HG03469 (cell line): Measurements from ENCODE around the gene RBP3.

ENCODE experiments used
- ATAC-seq: cut with Tn5 transposase; IDR thresholded peaks from one replicate; pipeline ENCODE4 v1.9.1; 2021; ENCODE audit warnings: mild to moderate bottlenecking, moderate library complexity, moderate number of reproducible peaks; ENCODE audit not compliant: unreplicated experiment

Gene RBP3

DNA sequence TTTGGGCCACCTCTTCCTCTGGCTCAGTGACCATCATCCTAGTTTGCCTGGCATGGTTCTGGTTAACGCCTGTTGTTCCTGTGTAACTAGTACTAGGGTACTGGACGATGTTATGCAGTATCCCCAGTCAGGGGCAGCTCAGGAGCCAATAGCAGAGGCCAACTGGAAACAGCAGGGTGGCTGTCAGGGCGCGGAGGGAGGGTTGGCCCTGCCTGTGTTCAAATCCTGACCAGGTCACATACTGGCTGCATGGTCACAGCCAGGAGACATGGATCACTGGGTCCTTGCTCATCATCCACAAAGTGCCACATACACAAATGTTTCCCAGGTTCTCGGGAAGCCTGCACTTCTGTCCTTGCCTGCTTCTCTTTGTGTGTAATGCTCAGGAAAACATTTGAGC lies 12.3 kb upstream of the RBP3 start:
- no peak for ATAC-seq

DNA sequence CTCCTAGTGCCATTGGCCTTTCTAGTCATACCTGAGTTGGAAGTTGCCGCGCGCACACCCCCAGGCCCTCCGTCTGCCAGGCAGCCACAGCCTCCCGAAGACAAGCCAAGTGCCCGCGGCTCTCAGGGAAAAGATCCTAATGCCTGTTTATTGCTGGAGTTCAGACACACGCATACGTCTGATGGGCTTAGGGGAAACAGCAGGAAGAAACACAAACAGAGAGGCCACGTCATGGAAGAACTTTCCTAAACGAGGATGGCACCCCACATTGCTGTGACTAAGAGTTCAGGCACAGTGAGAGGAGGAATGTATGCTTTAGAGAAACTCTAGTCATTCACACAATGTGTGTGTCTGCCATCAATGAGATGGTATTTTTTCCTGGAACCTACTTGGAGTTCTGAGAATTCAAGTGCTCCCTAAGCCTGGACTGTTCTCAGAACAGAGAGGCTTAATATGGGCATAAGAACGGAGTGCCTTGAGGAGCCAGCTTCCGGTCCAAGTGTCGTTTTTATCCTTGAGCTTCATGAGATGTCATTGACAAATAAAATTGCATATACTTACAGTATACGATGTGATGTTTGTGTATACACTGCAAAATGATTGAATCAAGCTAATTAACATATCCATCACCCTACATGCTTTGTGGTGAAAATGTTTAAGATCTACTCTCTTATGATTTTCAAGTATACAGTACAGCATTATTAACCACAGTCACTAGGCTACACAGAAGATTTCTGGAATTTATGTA lies 11.6 kb upstream of the RBP3 start:
- ATAC-seq, result no peak

DNA sequence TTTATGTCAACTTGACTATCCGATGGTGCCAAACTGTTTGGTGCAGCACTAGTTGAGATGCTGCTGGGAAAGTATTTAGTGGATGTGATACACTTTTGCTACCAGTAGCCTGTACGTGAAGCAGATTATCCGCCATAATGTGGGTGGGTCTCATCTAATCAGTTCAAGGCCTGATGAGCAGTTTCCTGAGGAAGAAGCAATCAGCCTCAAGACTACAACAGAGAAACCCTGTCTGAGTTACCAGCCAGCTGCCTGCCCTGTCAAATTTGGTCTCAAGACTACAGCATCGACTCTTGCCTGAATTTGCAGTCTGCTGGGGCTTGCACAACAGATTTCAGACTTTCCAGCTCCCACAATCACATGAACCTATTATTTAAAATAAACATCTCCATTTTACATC lies 10.9 kb upstream of the RBP3 start:
- no peak for ATAC-seq

DNA sequence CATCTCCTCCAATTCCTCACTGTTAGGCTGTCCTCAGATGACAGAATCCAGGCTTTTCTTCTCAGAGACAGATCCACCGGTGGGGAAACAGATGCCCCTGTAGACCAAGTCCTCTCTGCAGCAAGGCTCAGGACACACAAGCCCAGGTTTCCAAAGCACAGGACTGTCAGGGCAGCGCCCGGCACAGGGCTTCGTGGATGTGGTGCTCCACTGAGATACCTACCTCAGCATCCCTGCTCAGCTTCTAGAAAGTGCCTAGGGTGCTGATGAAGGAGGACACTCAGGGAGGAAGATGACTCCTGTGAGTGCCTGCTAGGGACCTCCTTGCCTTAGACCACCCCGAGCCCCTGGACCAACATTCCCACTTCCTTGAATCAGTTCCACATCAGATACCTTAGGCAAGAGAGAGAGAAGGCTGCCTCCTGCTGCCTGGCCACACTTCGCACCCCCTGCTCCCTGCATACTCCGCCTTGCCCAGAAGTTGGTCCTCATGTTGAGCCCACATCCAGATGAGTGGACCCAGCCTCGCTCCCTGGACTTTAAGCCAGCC lies 8.9 kb upstream of the RBP3 start:
- no peak for ATAC-seq

DNA sequence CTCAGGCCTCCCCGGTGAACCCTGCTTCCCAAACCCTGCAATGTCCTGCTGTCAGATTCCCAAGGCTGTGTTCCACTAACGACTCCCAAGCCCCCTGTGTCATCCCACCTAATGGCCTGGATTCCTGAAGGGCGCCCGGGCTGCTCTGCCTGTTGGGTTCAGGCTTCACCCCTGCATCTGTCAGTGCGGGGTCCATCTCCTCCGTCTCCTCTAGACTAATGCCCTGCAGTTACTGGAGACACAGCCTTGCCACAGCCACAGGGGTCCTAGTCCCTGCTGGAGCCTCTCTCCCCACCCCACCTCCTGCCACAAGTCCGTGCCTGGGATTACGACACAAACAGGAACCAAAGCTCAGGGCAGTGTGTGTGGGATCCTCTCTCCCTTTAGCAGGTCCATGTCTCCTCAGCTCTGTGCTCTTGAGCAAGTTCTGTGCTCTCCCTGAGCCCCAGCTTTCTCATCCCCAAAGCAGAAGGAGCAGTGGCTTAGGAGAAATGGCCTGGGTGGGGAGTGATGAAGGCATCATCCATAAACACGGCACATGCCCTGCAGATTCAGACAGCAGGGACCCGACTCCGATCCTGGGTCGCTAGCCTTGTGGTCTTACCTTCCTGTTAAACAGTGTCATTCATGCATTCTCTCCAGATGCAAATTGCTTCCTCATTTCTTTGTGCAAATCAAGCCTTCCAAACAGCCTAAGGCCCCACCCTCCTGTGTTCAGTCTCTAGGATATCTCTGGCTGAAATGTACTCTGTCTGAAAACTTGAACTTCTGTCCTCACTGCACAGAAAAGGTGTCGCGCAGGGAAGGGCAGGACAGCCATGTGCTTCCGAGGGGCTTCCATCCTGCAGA lies 8.2 kb upstream of the RBP3 start:
- no peak for ATAC-seq

DNA sequence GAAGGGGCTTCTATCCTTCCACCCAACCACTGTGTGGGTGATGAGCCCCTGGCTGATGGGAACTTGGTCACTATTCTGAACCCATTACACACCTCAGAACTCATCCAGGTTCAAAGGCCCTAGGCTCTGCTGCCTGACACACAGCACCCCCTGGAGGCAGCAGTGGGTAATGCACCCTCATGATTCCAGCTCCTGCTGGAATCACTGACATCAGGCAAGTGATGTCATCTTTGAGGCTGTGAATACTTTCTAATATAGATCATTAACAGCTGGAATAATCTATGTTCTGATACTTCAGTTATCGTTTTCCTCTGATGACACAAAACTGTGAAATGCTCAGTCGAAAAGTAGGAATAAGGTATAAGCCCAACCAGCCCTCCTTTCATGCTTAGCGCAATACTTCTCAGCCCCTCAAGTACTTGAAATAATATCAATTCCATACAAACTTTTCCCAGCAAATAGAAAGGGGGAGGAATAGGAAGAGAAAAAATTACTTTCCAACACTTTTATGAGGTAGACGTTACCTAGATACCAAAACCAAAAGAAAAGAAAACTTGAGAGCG lies 7.5 kb upstream of the RBP3 start:
- no peak for ATAC-seq

DNA sequence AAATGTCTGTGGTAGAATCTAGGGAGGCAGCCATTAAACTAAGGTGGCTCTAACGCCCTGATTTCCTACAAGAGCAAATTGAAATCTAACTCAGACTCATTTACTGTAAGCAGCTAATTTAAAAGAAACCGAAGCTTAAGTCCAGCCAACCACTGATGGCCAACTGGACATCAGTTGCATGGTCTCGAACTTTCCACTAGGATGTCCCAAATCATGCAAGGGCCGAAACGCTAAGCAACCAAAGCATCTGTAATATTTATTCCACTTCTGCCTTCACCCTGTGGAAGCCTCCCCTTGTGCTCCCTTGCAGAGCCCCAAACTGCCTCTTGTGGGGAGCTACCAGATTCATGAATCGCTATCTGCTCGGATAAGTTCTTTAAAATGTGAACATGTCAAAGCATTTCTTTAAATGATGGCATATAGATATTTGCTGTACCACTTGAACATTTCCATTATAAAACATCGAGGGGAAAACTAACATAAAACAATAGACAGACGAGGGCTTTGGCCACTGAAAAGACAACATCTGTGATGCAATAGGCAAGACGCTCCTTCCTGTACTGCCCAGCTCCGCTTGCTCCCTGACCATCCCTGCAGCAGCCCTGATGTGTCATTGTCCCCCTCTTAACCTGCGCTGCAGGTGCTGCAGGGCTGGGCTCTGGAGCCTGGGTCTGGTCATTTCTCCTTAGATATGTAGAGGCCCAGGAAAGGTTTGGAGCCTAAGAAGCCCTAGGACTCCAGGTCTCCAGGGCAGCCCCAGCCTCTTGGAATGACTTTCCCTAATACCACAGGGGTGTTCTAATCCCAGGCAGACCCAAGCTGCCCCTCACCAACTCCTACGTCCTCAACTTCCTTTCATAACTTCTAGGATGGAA lies 2.9 kb upstream of the RBP3 start:
- ATAC-seq, result no peak

DNA sequence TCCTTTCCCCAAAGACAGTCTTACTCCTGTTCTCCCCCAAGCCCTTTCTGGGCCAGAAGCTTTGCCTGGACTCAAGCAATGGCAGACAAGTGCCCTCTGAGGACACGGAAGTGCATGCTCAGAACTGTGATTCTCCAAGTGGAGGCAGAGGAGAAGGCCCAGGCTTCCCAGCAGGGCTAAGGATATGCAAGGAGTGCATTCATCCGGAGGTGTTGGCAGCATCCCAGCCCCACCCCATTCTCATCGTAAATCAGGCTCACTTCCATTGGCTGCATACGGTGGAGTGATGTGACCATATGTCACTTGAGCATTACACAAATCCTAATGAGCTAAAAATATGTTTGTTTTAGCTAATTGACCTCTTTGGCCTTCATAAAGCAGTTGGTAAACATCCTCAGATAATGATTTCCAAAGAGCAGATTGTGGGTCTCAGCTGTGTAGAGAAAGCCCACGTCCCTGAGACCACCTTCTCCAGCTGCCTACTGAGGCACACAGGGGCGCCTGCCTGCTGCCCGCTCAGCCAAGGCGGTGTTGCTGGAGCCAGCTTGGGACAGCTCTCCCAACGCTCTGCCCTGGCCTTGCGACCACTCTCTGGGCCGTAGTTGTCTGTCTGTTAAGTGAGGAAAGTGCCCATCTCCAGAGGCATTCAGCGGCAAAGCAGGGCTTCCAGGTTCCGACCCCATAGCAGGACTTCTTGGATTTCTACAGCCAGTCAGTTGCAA lies 1.4 kb upstream of the RBP3 start:
- ATAC-seq, result no peak

DNA sequence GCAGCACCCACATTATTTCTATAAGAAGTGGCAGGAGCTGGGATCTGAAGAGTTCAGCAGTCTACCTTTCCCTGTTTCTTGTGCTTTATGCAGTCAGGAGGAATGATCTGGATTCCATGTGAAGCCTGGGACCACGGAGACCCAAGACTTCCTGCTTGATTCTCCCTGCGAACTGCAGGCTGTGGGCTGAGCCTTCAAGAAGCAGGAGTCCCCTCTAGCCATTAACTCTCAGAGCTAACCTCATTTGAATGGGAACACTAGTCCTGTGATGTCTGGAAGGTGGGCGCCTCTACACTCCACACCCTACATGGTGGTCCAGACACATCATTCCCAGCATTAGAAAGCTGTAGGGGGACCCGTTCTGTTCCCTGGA lies 874 bp upstream of the RBP3 start:
- ATAC-seq, result no peak

DNA sequence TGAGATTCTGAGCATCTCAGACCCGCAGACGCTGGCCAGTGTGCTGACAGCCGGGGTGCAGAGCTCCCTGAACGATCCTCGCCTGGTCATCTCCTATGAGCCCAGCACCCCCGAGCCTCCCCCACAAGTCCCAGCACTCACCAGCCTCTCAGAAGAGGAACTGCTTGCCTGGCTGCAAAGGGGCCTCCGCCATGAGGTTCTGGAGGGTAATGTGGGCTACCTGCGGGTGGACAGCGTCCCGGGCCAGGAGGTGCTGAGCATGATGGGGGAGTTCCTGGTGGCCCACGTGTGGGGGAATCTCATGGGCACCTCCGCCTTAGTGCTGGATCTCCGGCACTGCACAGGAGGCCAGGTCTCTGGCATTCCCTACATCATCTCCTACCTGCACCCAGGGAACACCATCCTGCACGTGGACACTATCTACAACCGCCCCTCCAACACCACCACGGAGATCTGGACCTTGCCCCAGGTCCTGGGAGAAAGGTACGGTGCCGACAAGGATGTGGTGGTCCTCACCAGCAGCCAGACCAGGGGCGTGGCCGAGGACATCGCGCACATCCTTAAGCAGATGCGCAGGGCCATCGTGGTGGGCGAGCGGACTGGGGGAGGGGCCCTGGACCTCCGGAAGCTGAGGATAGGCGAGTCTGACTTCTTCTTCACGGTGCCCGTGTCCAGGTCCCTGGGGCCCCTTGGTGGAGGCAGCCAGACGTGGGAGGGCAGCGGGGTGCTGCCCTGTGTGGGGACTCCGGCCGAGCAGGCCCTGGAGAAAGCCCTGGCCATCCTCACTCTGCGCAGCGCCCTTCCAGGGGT lies 703 bp downstream of the RBP3 start:
- no peak for ATAC-seq

DNA sequence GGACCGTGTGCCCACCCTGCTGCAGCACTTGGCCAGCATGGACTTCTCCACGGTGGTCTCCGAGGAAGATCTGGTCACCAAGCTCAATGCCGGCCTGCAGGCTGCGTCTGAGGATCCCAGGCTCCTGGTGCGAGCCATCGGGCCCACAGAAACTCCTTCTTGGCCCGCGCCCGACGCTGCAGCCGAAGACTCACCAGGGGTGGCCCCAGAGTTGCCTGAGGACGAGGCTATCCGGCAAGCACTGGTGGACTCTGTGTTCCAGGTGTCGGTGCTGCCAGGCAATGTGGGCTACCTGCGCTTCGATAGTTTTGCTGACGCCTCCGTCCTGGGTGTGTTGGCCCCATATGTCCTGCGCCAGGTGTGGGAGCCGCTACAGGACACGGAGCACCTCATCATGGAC lies 1.4 kb downstream of the RBP3 start:
- no peak for ATAC-seq

DNA sequence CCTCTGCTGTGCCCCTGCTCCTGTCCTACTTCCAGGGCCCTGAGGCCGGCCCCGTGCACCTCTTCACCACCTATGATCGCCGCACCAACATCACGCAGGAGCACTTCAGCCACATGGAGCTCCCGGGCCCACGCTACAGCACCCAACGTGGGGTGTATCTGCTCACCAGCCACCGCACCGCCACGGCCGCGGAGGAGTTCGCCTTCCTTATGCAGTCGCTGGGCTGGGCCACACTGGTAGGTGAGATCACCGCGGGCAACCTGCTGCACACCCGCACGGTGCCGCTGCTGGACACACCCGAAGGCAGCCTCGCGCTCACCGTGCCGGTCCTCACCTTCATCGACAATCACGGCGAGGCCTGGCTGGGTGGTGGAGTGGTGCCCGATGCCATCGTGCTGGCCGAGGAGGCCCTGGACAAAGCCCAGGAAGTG lies 1.8 kb downstream of the RBP3 start:
- no peak for ATAC-seq

DNA sequence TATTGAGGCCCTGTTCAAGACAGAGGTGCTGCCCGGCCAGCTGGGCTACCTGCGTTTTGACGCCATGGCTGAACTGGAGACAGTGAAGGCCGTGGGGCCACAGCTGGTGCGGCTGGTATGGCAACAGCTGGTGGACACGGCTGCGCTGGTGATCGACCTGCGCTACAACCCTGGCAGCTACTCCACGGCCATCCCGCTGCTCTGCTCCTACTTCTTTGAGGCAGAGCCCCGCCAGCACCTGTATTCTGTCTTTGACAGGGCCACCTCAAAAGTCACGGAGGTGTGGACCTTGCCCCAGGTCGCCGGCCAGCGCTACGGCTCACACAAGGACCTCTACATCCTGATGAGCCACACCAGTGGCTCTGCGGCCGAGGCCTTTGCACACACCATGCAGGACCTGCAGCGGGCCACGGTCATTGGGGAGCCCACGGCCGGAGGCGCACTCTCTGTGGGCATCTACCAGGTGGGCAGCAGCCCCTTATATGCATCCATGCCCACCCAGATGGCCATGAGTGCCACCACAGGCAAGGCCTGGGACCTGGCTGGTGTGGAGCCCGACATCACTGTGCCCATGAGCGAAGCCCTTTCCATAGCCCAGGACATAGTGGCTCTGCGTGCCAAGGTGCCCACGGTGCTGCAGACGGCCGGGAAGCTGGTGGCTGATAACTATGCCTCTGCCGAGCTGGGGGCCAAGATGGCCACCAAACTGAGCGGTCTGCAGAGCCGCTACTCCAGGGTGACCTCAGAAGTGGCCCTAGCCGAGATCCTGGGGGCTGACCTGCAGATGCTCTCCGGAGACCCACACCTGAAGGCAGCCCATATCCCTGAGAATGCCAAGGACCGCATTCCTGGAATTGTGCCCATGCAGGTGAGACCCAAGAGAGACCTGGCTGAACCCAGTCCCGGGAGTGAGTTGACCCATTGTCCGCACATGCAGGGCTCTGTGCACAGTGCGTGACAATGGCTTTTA lies 2.8 kb downstream of the RBP3 start:
- ATAC-seq, result no peak

DNA sequence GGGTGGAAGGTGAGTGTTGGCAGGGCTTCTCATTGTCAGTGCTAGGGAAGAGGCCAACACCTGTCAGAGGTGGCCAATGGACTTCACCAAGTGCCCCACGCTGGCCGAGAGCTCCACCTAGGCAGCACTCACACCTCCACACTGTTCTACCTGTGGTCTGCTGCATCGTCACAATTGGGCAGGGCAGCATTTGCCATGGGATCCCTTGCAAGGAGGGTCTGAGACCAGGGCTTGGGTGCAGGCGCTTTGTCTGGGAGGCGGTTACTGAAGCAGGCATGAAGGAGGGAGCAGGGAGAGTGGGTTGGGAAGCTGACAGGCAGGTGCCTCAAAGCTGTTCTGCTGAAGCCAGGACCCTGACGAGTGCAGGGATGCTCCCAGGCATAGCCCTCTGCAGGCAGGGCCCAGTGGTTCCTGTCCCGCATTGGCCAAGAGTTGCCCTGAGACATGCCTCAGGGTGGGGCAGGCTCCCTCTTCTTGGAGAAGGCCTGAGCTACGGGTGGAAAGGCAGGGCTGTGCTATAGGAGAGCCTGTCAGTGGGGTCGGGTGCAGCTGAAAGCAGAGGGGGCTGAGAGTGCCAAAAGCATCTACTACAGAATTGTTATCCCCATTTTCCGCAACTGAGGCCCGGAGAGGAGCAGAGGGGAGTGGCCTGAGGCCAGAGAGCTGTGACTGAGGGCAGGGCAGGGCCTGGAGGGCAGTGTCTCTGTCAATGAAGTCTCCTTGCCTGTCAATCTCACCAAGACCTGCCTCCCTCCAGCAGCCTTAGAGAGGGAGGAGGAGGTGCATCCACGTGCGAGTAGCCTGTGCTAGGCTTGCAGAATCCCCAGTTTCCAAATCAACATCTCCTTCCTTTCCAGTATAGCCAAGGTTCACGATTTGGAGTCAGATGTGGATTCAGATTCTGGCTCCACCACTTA lies 4.0 kb downstream of the RBP3 start:
- no peak for ATAC-seq

DNA sequence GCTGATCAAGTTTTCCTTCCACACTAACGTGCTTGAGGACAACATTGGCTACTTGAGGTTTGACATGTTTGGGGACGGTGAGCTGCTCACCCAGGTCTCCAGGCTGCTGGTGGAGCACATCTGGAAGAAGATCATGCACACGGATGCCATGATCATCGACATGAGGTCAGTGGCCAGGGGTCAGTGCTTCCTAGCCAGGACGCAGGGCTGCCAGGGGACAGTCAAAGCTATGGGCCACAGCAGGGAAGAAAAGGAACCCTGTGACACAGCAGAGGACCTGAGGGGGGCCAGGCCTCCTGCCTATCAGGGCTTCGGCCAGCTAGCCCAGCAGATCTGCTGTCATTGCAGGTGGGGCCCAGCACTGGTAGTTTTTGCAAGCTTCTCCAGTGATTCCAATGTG lies 5.2 kb downstream of the RBP3 start:
- ATAC-seq, result no peak

DNA sequence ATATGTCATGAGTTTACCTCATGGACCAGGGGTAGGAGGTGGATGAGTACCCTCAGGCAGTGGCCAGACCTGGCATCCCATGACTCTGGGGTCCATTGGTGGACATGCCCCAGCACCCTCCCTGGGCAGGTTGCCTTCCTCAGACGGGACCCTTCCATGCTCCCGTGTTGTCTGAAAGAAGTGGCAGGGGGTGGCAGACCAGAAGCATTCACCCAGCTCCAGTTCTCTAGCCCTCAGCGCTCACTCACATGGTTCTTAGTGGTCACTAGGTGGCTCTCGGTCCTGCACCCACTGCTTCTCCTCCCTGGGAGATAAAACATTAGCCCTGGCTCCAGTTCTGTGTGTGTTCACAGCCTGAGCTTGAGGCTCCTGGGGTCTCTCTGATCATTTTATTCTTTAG lies 6.0 kb downstream of the RBP3 start:
- no peak for ATAC-seq

DNA sequence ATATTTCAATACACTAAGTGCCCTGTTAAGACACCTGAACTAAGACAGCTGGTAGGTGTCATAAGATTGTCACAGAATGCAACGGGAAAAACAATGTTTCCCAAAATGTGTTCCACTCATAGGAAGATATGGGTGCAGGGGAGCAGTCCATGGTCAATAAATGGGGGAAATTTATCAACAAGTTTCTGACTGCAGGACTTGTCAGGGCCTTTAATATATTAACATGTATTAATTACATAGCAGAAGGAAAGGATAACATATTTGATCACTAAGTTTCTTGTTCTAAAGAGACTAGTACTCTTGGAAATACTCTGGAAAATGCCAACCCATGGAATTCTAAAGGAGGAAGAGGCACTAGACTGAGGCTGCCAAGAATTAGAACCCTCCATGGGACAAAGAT lies 6.7 kb downstream of the RBP3 start:
- ATAC-seq, result no peak
